Kidney tubule cell (primary cell): ENCODE data around the gene CPE.

ENCODE experiments used
- DNase-seq: peaks from one replicate; pipeline ENCODE4 v3.0.0-alpha.2; 2018; ENCODE audit warnings: low spot score

The CPE gene

DNA sequence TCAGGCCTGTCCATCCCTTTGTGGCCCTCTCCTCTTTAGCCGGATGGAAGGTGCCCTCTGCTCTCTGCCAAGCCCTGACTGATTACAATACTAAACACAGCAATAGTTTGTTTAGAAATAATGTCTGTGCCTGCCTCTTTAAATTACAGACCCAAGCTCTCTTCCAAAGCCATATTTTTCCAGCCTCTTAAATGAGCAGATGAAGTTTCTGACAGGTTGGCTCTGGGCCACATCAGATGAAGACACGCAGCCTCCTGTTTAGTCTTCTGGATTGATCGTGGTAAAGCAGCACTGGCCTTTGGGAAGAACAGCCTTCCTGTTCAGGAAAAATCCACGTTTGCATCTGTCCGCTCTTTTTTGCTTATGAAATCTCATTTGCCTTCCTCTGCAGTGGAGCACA is 133.6 kb downstream of the CPE start:
- DNase-seq = no peak

DNA sequence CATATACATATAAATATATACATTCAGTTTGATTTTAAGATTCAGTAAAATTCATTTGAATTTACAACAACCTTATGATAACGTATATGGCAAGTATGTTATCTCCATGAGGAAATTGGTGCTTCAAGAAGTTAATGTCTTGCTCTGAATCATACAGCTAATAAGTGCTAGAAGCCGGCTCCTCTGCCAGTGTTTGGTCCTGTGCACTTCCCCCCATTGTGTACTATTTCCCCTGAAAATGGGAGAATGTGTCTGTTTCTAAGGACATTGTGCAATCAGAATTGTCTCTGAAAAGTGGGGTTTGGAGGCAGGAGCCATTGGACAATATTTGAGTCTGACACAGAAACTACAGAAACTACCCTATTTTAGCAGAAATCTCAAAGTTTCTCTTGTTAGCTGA is 135.9 kb downstream of the CPE start:
- no peak for DNase-seq

DNA sequence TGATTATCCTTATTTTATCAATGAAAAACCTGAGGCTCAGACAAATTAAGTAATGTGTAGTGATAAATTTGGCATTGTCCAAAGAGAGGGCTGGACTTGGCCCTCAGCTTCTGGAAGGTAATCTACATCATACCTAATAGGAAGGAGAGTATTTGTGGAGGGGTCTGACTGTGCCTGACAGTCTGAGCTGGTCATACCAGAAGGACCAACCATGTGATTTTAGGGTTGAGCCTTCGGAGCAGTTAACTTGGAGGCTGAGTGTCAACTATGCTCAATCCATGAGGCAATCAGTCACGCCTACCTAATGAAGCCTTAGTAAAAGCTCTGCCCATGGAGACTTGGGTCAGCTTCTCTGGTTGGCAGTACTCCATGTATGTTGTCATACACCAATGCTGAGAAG is 136.4 kb downstream of the CPE start:
- DNase-seq = no peak

DNA sequence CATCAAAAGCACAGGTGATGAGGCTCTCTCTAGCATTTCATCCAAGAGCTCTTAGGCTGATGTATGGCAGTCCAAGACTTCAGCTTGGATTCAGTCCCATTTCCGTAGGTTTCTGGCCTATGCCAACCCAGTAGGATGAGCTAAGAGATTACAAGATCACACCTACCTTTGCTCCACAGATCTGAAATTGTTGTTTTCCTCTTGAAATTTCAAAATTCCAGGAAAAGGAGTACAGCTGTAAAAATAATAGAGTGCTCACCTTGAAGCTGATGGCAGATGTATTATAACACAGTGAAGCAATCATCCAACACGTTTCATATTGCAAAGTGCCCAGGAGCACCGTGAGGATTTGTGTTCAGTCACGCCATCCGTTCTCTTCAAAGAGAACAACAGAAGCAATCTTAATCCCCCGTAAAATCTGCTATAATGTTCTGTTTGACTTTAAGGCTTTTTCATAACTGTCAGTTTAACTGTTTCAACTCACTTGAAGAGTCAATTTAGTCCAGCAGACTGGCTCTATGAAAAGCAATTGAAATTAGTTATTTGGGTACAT is 137.5 kb downstream of the CPE start:
- no peak for DNase-seq

DNA sequence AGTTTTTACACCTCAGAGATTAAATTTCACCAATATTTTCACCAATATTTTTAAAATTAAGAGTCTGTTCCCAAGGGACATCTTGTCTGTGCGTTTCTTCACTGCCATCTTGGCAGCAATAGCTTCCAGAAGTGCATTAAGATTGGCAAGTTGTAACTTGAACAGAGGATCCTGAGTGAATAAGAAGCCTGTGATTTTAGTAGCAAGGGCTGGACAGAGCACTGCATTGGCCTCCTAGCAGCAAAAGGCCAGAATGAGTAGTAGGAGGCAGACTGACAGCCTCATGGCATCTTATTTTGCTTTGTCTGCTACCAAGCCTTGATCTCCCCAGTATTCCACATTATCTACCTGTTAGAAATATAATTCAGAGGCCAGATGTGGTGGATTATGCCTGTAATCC is 138.4 kb downstream of the CPE start:
- DNase-seq = no peak

DNA sequence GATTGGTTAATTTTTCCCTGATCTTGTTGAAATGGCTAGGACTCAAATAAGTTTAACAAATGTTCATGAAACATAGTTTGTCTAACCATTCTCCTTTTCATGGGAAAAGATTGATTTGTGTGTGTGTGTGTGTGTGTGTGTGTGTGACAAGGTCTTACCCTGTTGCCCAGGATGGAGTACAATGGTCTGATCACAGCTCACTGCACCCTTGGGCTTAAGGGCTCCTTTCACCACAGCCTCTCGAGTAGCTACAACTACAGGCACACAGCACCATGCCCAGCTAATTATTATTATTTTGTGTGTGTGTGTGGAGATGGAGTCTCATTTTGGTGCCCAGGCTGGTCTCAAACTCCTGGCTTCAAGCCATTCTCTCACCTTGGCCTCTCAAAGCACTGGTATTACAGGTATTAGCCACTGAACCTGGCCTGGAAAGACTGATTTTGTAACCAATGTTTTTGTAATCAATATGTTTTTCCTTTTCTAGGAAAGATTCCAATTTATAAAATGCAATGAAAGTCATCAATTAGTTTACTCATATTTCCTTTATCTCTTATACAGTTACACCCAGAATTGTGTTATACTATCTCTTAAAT is 139.3 kb downstream of the CPE start:
- no peak for DNase-seq

DNA sequence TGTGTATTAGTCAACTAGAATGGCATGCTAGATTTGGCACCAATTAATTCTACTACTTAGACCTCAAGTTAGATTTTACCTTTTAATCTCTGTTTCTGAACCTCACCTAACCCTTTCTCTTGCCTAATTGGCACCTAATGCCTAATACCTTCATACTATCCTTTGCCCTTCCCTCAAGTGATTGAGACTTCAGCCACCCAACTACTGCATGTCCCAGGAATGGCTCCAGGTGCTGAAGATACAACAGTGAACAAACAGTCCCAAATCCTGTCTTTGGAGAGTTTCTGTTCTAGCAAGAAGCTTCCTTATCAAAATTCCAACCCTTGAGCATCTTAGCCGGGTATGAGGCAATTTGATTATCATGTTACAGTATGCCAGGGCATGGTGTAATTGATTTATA is 139.9 kb downstream of the CPE start:
- no peak for DNase-seq

DNA sequence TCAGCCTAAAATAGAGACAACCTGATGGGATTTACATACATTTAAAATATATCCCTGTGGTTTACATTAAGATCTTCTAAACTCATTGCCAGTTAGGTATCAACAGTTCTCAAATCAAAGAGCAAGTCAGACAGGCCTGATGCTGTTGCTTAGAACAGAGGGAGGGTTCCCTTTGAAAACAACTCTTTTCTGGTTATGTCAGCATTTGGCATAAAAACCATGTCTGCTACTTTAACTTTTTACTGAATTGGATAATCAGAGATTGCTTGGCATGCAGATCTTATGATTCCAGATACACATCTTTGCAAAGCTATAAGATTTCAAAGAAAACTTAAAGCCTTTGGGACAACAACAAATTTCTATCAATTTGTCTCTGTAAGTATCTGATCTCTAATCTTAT is 140.8 kb downstream of the CPE start:
- no peak for DNase-seq

DNA sequence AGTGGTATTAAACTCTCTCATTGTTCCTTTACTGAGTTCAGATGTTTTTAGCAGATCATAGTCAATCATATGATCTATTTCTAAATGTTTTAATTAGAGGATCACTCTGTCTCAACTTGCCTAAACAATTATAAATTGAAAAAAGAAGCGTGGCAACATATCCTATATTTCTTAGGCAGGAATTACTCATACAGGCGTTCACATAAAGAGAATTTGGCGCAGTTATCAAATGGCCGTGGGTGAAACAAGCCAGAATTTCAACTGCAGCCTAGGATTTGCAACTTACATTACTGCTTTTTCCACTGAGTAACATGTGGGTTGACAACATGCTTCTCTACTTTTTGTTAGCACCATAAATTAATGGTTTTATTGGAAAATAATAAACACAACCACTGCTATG is 141.3 kb downstream of the CPE start:
- no peak for DNase-seq

DNA sequence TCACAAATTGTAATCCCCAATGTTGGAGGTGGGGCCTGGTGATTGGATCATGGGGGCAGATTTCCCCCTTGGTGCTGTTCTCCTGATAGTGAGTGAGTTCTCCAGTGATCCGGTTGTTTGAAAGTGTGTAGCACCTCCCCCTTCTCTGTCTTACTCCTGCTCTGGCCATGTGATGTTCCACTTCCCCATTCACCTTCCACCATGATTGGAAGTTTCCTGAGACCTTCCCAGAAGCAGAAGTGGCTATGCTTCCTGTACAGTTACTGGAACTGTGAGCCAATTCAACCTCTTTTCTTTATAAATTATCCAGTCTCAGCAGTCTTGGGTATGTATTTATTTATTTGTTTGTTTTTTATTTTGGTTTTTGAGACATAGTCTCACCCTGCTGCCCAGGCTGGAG is 143.2 kb downstream of the CPE start:
- DNase-seq = no peak

DNA sequence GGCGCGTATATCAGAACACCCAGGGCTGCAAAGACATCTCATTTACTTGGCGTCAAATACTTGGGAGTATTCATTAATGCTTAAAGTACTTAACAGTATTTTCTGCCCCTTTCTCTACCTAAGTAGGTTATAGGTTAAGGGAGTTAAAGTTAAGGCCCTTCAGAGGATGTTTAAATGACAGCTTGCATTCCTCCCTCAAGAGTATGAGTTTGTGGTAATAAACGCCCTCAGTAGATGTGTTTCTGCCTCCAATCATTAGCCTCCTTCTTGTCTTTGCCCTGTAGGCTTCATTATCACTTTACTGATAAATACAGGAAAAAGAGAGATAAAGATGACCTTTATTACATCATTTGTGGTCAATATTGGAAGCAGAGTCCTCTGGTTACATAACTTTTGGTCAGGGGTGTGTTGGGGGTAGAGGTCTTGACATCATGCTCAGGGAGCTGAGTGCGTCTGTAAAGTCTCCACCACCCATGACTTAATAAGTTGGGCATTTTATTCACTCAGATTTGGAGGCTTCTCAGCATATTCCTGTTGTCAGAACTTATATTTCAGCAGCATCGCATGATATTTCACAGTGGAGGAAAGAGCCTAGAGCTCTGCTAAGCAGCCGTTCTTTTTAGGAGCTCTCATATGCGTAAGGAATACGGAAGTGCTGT is 145.9 kb downstream of the CPE start:
- DNase-seq = no peak

DNA sequence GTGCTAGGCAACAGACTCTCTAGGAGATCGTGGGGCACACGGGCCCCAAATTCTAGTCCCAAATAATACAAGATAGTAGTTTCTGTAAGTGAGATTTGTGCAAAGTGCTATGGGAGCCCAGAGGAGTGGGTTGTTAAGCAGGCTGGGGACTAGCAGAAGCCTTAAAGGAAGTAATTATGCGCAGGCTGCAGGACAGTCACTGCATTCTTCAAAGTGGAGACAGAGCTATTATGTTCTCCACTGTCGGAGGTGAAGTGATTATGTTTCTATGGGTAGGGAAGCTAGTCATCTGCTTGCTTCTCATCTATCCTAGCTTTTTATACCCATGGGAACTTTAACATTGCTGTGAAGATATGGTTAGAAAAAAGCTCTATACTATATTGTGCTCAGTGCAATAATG is 154.2 kb downstream of the CPE start:
- no peak for DNase-seq

DNA sequence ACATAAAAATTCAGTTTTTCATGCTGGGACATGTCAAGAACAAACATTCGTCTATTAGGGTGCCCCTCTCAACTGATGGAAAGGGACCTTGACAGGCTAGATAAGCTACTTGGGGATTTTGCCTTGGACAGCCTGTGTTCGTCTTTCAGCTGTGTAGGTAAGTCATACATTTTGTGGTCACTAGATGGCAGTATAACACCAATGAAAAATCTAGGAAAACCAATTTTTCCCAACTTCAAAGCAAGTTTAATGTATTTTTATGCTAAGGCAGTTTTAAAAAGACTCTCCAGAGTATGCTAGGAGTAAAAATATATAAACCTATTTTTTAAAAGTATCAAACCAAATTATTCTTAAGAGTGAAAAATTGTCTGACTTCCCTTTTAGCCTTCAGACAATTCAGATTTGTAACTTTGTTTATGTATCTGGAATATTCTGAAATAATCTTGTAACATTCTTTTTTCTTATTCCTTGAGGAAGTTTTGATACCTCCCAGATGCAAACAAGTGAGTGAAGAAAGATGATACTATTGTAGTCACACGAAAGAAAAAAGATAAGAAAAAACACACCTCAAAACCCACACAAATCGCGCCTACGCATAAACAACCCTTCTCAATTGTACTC is 158.3 kb downstream of the CPE start:
- peak; percentile 60 for DNase-seq

DNA sequence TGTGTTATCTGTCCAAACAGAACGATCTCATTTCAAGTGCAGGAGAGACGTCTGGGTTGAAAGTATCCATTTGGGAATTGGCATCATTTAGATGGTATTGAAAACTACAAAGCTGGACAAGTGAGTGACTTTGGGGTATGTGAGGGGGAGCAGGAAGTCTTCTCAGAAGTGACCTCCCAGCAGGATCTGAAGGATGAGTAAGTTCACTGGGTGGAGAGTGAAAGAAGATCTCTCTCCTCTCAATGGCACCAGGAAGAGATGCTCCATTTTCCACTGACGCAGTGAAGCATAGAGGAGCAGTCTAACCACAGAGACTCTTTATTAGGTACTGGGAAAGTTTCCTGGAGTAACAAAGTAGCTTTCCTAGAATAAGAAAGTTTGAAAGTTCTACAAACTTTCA is 161.0 kb downstream of the CPE start:
- DNase-seq = peak; percentile 75

DNA sequence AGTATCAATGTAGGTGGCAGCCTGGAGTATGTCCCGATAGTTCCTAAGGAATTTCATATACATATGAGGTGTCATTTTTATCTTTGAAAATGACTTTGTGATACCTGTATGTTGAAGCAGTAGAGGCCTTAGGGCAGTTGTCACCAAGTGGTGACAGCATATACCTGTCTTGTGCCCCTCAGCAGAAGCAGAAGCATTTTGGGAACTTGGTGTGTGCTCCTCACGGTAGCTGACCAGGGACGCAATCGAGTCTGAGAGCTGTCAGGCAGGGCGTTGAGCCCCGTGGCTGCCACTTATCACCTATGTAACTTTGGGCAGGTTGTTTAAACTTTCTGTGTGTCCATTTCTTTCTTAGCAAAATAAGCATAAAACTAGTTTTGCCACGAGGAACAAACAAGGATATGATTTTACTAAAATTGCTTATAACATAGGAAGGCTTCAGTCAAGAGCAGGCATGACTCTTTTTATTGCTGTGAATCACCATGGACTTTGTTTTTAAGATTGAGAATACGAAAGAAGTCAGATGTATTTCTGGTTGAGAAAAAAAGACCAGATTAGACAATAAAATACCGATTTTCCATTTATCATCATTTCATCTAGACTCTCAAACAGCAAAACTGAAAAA is 161.5 kb downstream of the CPE start:
- DNase-seq = no peak

DNA sequence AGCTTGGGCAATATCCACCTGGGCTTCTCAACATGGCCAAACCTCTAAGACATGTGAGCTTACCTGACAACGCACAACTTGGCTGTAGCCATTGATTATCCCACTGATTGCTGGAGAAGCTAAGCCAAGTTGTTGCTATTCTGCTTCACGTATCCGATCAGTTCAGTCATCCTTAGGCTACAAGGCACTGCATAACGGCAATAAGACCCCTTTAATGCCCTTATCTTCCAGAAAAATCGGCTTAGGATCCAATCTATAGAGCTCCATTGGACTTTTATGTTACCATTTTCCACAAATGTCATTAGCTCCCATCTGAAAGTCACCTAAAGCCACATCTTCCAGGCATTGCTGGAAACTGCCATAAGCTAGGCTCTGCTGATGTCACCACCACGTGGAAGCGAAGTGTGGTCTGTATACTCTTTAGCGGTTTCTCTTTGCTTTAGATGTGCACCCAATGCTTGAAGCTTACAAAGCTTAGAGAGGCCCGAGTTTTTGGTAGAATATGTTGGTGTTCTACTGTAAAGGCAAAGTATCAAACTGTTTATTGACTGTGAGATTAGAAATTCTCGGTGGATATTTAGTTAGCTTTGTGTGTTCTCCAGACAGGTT is 163.1 kb downstream of the CPE start:
- no peak for DNase-seq

DNA sequence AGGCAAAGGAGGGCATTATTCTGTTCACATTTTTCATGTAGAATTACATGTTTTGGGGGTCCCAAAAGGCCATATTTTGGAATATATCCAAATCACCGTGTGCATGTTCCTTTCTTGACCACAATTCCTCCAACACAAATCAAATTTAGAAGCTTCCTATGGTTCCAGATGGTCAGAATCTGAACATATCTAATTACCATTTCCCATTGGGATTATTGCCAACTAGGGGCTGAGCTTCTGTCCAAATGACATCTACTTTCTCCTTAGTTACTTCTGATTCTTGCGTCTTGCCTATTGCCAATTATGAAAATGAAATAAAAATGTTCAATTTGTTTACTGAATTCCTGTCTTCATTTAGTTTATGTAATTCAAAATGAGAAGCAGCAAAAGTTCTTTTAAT is 163.7 kb downstream of the CPE start:
- DNase-seq = no peak
